GM23248 (cell line): Measurements from ENCODE around the gene RXRB.

ENCODE experiments used
- EZH2 ChIP-seq: fragments of 200-600 bp; sonication (generic); IDR thresholded peaks from 2 replicates; pipeline ENCODE4 v1.6.1; 2018; ENCODE audit warnings: antibody characterized with exemption, mild to moderate bottlenecking; ENCODE audit not compliant: insufficient read depth, poor library complexity, severe bottlenecking
- EZH2phosphoT487 ChIP-seq: fragments of 200-600 bp; sonication (generic); IDR thresholded peaks from 2 replicates; pipeline ENCODE4 v1.6.1; 2018; ENCODE audit warnings: antibody characterized with exemption, moderate library complexity, mild to moderate bottlenecking, low read depth; ENCODE audit not compliant: insufficient read depth

- TF ChIP-seq EZH2 (no peak), EZH2phosphoT487 (no peak)
Measured at GRCh38 chr6:33189164-33189563, 11.3 kb downstream of the RXRB start.
